Lower leg skin (tissue), 3 donors: ENCODE measurements around the gene MAD1L1.

ENCODE experiments used
- CTCF ChIP-seq, 3 donors: fragments of 450-650 bp; IDR thresholded peaks; one replicate each; pipeline ENCODE4 v1.5.1; 2016; ENCODE audit warnings: antibody characterized with exemption in 3 of 3, mild to moderate bottlenecking in 3 of 3, moderate library complexity in 2 of 3
- POLR2A ChIP-seq, 2 donors: fragments of 450-650 bp; IDR thresholded peaks; one replicate each; pipeline ENCODE4 v1.6.1; 2016 to 2017; ENCODE audit warnings: antibody characterized with exemption in 2 of 2, mild to moderate bottlenecking in 1 of 2, moderate library complexity in 1 of 2

- TF ChIP-seq POLR2A (IDR thresholded peaks at IDR 0.05): no peak
- no peak for TF ChIP-seq CTCF (IDR thresholded peaks at IDR 0.05)
Measured at GRCh38 chr7:2229467-2229866, 3.3 kb downstream of the MAD1L1 start.
